ENCODE results near the gene OCSTAMP.
A peak's percentile ranks its signal among the peaks of the same experiment; 100 is the strongest.

Gene OCSTAMP

DNA sequence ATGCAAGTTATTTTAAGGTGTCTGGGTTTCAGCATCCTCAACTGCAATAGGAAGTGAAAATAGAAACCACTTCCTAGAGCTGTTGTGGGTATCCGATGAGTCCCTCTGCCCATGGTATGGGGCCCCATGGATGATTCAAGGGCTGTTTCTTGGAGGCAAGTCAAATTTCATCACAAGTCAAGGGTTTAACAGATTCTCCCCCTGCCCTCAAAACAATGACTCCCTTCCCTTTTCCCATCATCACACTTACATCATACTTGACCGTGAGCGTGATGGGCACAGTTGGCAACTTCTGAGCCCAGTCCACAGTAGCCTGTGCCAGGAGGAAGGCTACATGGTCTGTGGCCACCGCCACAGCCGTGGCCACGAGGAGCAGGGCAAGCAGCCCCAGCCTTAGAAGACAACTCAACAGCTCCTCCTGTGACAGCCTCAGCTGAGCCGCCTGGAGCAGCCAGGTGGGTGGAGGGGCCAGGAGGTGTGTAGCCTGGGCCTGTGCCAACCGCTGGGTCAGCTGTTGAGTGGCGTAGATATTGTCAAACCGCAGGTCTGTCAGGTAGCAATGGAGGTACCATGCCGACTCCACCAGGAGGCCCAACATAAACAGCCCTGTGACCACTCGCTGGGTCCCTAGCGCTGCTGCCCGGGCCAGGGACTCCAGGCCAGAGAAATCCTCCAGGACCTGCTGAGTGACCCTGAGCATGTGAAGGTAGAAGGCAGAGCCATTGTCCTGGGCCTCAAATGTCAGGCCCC, 5.2 kb downstream of the OCSTAMP start:
- H2BK5ac ChIP-seq (ENCODE audit: low read length) = no peak overlapping the region
- H2AK5ac ChIP-seq (ENCODE audit: low read length) = no peak overlapping the region
- no peaks in the 10 kb centered on the region for H3K4me1 ChIP-seq (ENCODE audit: control insufficient read depth, low read depth, low read length)
- H4K8ac ChIP-seq (ENCODE audit: low read depth, low read length) = no peak overlapping the region
- no peaks in the 10 kb centered on the region for H3K27me3 ChIP-seq (ENCODE audit: insufficient read depth, low read length, poor library complexity)
- no peak overlapping the region for H3K4ac ChIP-seq (ENCODE audit: low read depth, low read length)
- H3K9ac ChIP-seq (ENCODE audit: low read length) = no peak overlapping the region
- no peak overlapping the region for H3K56ac ChIP-seq (ENCODE audit: low read length)
- no peaks in the 10 kb centered on the region for H3K79me2 ChIP-seq (ENCODE audit: control insufficient read depth, insufficient read depth, low read length)
- no peak overlapping the region for H3K23ac ChIP-seq (ENCODE audit: low read length)
- H2BK15ac ChIP-seq (replicated peaks; ENCODE audit: low read depth) = no peak overlapping the region
- H3K4me3 ChIP-seq (ENCODE audit: low read length) = no peak overlapping the region
- no peak overlapping the region for H2BK120ac ChIP-seq (ENCODE audit: low read depth, low read length)
- no peak overlapping the region for H3K4me2 ChIP-seq (ENCODE audit: low read length)
- no peaks in the 10 kb centered on the region for H3K79me1 ChIP-seq (ENCODE audit: low read length)
- no peak overlapping the region for H3K18ac ChIP-seq (ENCODE audit: low read length)
- peak overlapping the region; percentile 8 for H3K27ac ChIP-seq (ENCODE audit: low read depth, low read length)
- no CpG with 5 or more reads among the region's 14 CpGs for WGBS (ENCODE audit: extremely low coverage, insufficient coverage, low lambda C conversion rate)
- H4K5ac ChIP-seq (ENCODE audit: low read length) = no peak overlapping the region
- DNase-seq = no peak
- H3K36me3 ChIP-seq (ENCODE audit: control insufficient read depth, insufficient read depth, low read length) = no peaks in the 10 kb centered on the region

DNA sequence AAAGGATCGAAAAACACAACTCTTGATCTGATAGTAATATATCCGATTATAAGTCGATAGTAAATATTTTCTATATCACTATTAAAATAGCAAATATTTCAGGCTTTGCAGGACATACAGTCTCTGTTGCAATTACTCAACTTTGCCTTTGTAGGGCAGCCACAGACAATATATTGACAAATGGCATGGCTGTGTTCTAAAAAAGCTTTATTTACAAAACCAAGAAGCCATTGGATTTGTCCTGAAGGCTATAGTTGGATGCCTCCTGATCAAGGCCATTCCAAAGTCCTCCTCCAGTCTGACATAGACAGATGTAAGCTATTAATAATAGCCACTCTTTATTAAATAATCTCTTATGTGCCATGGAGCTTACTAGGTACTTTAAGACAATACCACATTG, 5.9 kb downstream of the OCSTAMP start:
- DNase-seq = no peak
- Histone ChIP-seq H3K4me1 (ENCODE audit: control insufficient read depth, low read depth, low read length) (peaks cover under 1% of the 10 kb centered on the region), H2BK120ac (ENCODE audit: low read depth, low read length) (no peak overlapping the region), H3K27ac (ENCODE audit: low read depth, low read length) (no peak overlapping the region), H2AK5ac (ENCODE audit: low read length) (no peak overlapping the region), H3K4me2 (ENCODE audit: low read length) (no peak overlapping the region), H2BK5ac (ENCODE audit: low read length) (no peak overlapping the region), H3K79me2 (ENCODE audit: control insufficient read depth, insufficient read depth, low read length) (no peaks in the 10 kb centered on the region), H4K8ac (ENCODE audit: low read depth, low read length) (no peak overlapping the region), H3K56ac (ENCODE audit: low read length) (no peak overlapping the region), H3K4me3 (ENCODE audit: low read length) (no peak overlapping the region), H3K36me3 (ENCODE audit: control insufficient read depth, insufficient read depth, low read length) (no peaks in the 10 kb centered on the region), H2BK15ac (replicated peaks; ENCODE audit: low read depth) (no peak overlapping the region), H3K79me1 (ENCODE audit: low read length) (no peaks in the 10 kb centered on the region), H3K4ac (ENCODE audit: low read depth, low read length) (no peak overlapping the region), H4K5ac (ENCODE audit: low read length) (no peak overlapping the region), H3K23ac (ENCODE audit: low read length) (no peak overlapping the region), H3K9ac (ENCODE audit: low read length) (no peak overlapping the region), H3K18ac (ENCODE audit: low read length) (no peak overlapping the region), H3K27me3 (ENCODE audit: insufficient read depth, low read length, poor library complexity) (no peaks in the 10 kb centered on the region)
- WGBS (ENCODE audit: extremely low coverage, insufficient coverage, low lambda C conversion rate) = no CpG with 5 or more reads among the region's 3 CpGs

DNA sequence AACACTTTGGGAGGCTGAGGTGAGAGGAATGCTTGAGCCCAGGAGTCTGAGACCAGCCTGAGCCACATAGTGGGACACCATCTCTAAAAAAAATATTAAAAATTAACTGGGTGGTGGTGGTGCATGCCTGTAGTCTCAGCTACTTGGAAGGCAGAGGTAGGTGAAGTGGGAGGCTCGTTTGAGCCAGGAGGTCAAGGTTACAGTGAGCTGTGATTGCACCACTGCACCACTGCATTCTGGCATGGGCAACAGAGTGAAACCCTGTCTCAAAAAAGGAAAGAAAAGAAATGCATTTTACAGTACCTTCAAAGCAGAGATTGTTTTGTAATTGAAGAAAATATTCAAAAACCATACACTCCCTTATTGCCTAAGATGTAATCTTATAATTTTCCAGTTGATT, 6.5 kb downstream of the OCSTAMP start:
- Histone ChIP-seq H3K18ac (ENCODE audit: low read length) (no peak overlapping the region), H3K4me2 (ENCODE audit: low read length) (no peak overlapping the region), H3K79me2 (ENCODE audit: control insufficient read depth, insufficient read depth, low read length) (no peaks in the 10 kb centered on the region), H3K4me3 (ENCODE audit: low read length) (no peak overlapping the region), H3K27ac (ENCODE audit: low read depth, low read length) (no peak overlapping the region), H3K4ac (ENCODE audit: low read depth, low read length) (no peak overlapping the region), H3K79me1 (ENCODE audit: low read length) (no peaks in the 10 kb centered on the region), H2AK5ac (ENCODE audit: low read length) (no peak overlapping the region), H3K27me3 (ENCODE audit: insufficient read depth, low read length, poor library complexity) (no peaks in the 10 kb centered on the region), H2BK15ac (replicated peaks; ENCODE audit: low read depth) (no peak overlapping the region), H4K5ac (ENCODE audit: low read length) (no peak overlapping the region), H3K56ac (ENCODE audit: low read length) (no peak overlapping the region), H2BK120ac (ENCODE audit: low read depth, low read length) (no peak overlapping the region), H3K4me1 (ENCODE audit: control insufficient read depth, low read depth, low read length) (peaks cover 2% of the 10 kb centered on the region), H3K9ac (ENCODE audit: low read length) (no peak overlapping the region), H3K36me3 (ENCODE audit: control insufficient read depth, insufficient read depth, low read length) (no peaks in the 10 kb centered on the region), H3K23ac (ENCODE audit: low read length) (no peak overlapping the region), H4K8ac (ENCODE audit: low read depth, low read length) (no peak overlapping the region), H2BK5ac (ENCODE audit: low read length) (no peak overlapping the region)
- WGBS (ENCODE audit: extremely low coverage, insufficient coverage, low lambda C conversion rate) = no CpG with 5 or more reads among the region's 1 CpG
- no peak for DNase-seq

DNA sequence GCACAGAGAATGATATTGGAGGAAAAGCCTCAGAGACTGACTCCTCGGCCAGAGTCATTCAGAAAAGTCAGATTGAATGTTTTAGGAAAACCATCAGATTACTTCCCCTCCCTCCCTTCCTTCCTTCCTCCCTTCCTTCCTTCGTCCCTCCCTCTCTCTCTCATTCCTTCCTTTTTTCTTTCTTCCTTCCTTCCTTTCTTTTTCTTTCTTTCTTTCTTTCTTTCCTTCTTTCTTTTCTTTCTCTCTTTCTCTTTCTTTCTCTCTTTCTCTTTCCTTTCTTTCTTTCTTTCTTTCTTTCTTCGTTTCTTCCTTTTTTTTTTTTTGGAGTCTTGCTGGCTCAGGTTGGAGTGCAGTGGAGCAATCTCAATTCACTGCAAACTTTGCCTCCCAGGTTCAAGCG, 7.4 kb downstream of the OCSTAMP start:
- Histone ChIP-seq H3K4ac (ENCODE audit: low read depth, low read length) (no peak overlapping the region), H3K27me3 (ENCODE audit: insufficient read depth, low read length, poor library complexity) (no peaks in the 10 kb centered on the region), H3K56ac (ENCODE audit: low read length) (no peak overlapping the region), H3K9ac (ENCODE audit: low read length) (no peak overlapping the region), H2BK15ac (replicated peaks; ENCODE audit: low read depth) (no peak overlapping the region), H3K79me2 (ENCODE audit: control insufficient read depth, insufficient read depth, low read length) (no peaks in the 10 kb centered on the region), H3K4me3 (ENCODE audit: low read length) (no peak overlapping the region), H3K4me2 (ENCODE audit: low read length) (no peak overlapping the region), H2BK120ac (ENCODE audit: low read depth, low read length) (no peak overlapping the region), H3K23ac (ENCODE audit: low read length) (no peak overlapping the region), H2BK5ac (ENCODE audit: low read length) (no peak overlapping the region), H2AK5ac (ENCODE audit: low read length) (no peak overlapping the region), H3K36me3 (ENCODE audit: control insufficient read depth, insufficient read depth, low read length) (no peaks in the 10 kb centered on the region), H4K5ac (ENCODE audit: low read length) (no peak overlapping the region), H4K8ac (ENCODE audit: low read depth, low read length) (no peak overlapping the region), H3K4me1 (ENCODE audit: control insufficient read depth, low read depth, low read length) (peaks cover 2% of the 10 kb centered on the region), H3K27ac (ENCODE audit: low read depth, low read length) (no peak overlapping the region), H3K79me1 (ENCODE audit: low read length) (no peaks in the 10 kb centered on the region), H3K18ac (ENCODE audit: low read length) (no peak overlapping the region)
- DNase-seq = no peak
- WGBS (ENCODE audit: extremely low coverage, insufficient coverage, low lambda C conversion rate) = no CpG with 5 or more reads among the region's 4 CpGs

- Histone ChIP-seq H2BK120ac (ENCODE audit: low read depth, low read length) (no peak overlapping the region), H3K4me3 (ENCODE audit: low read length) (no peak overlapping the region), H3K27me3 (ENCODE audit: insufficient read depth, low read length, poor library complexity) (no peaks in the 10 kb centered on the region), H3K79me1 (ENCODE audit: low read length) (no peaks in the 10 kb centered on the region), H3K4me1 (ENCODE audit: control insufficient read depth, low read depth, low read length) (peaks cover 2% of the 10 kb centered on the region), H3K56ac (ENCODE audit: low read length) (no peak overlapping the region), H3K9ac (ENCODE audit: low read length) (no peak overlapping the region), H3K79me2 (ENCODE audit: control insufficient read depth, insufficient read depth, low read length) (no peaks in the 10 kb centered on the region), H2AK5ac (ENCODE audit: low read length) (no peak overlapping the region), H3K4ac (ENCODE audit: low read depth, low read length) (no peak overlapping the region), H4K5ac (ENCODE audit: low read length) (no peak overlapping the region), H3K36me3 (ENCODE audit: control insufficient read depth, insufficient read depth, low read length) (no peaks in the 10 kb centered on the region), H3K4me2 (ENCODE audit: low read length) (no peak overlapping the region), H2BK15ac (replicated peaks; ENCODE audit: low read depth) (no peak overlapping the region), H3K23ac (ENCODE audit: low read length) (no peak overlapping the region), H4K8ac (ENCODE audit: low read depth, low read length) (no peak overlapping the region), H3K18ac (ENCODE audit: low read length) (no peak overlapping the region), H2BK5ac (ENCODE audit: low read length) (no peak overlapping the region), H3K27ac (ENCODE audit: low read depth, low read length) (no peak overlapping the region)
- WGBS (ENCODE audit: extremely low coverage, insufficient coverage, low lambda C conversion rate) = no CpG with 5 or more reads among the region's 36 CpGs
- DNase-seq = no peak
Observed at GRCh38 chr20:46541229-46541935, 9.1 kb downstream of the OCSTAMP start.
